SK-N-MC (cell line): ENCODE measurements around the gene CAMK1G.

Experiments used
- EZH2 ChIP-seq: fragments of 200-600 bp; sonication (generic); IDR thresholded peaks from one replicate; pipeline ENCODE4 v1.6.1; 2017; ENCODE audit warnings: antibody characterized with exemption
- POLR2AphosphoS5 ChIP-seq: IDR thresholded peaks from 2 replicates; pipeline ENCODE4 v1.6.1; 2012; ENCODE audit warnings: mild to moderate bottlenecking, low read depth, low read length, borderline replicate concordance

DNA sequence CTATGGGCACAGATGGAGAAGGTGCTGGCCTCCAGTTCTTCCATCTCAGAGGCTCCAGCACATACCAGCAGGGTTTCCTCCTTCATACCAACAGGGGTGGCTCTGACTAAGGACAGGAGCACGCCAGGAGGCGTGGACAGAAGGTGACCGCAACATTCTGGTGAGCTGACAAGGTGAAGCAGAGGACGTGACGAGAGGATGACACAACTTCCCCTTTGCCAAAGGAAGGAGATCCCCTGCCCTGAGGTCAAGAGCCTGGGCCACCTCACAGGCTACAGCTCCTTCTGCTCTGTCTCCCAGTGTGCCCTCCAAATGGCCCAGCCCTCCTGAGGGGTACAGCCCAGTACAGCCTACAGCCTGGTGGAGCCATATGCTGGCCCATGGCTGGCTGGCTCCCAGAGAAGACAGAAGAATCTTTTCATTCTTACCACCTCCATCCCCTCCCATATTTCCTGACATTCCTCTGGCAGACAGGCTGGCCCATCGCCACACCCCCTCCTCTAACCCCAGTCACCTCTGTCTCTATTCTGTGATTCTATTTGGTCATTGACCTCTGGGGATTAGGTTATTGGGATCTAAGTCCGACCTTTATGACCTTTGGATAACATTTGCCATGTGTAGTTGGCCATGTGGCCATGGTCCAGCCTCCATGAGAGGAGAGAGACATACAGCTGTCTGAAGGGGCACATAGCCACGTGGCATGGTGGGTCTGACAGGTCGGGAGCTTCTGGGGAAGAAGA lies 73.8 kb downstream of the CAMK1G start:
- TF ChIP-seq EZH2 (no peak), POLR2AphosphoS5 (no peak)
